AG04449 (cell line): ENCODE data around the gene SLIT3.

Source experiments
- CTCF ChIA-PET: fragments of 350-600 bp; formaldehyde crosslinking; extraction: SDS; loops from one replicate; lab custom pipeline; 2021; ENCODE audit warnings: antibody characterized with exemption; lab: Yijun Ruan, JAX
- POLR2A ChIA-PET: fragments of 400-600, 350-600 bp; formaldehyde crosslinking; extraction: SDS; loops from one replicate; lab custom pipeline; 2020; ENCODE audit warnings: antibody characterized with exemption, inconsistent platforms; lab: Yijun Ruan, JAX
- DNase-seq: peaks from one replicate; pipeline ENCODE4 v3.0.0-alpha.2; 2010; ENCODE audit warnings: low read depth, low spot score
- H3K4me3 ChIP-seq: 2 replicates; pipeline ENCODE4 v1.5.1; 2011; ENCODE audit warnings: low read depth, mild to moderate bottlenecking, control low read depth, low read length
- CTCF ChIP-seq: IDR thresholded peaks from one replicate; pipeline ENCODE4 v1.5.1; 2011; ENCODE audit warnings: mild to moderate bottlenecking, moderate library complexity, low read length, control low read depth, inconsistent platforms; ENCODE audit not compliant: insufficient read depth; ENCODE audit errors: missing control alignments

SLIT3 gene

GRCh38 chr5:168932400-168933189, 368.3 kb downstream of the SLIT3 start:
- H3K4me3 ChIP-seq: no peak overlapping the region
- no peak for DNase-seq
- TF ChIP-seq CTCF: no peak
- CTCF ChIA-PET: interaction anchor here (0.8 to 2.4 kb wide), 6 partner anchors 10 to 253 kb away, joined by 3 to 8 read pairs (median 4); no protein-coding TSS in a partner anchor
- POLR2A ChIA-PET: no interaction called here

DNA sequence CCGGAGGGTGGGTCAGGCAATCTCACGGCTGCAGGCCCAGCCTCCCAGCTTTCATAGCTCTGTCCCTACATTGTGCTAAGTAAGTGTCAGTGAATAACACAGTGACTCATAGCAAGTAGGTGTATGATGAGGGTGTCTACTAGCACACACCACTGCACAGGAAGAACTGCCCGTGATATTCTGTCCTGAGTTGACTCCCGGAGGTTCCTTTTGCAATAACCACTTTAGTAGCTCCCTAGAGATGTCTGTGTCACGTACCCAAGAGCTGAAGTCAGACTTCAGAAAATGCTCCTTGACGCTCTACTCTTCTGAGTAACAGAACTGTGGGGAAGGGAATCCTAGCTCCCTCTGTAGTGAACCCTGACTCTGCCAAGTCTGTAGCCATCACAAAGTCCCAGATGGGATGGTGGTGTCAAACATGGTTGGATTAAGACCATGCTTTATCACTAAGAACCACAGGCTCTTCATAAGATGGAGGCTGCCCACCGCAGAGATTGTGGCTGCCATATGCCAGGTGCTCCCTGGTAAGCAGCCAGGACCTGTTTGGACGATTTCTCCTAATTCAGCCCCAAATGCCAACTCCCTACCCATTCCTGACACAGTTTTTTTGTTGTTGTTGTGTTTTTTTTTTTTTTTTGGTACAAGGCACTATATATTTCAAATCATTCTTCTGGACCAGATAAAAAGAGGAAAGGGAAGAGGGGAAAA, 369.1 kb downstream of the SLIT3 start:
- H3K4me3 ChIP-seq: no peak overlapping the region
- ChIA-PET CTCF (interaction anchor here (1.4 kb wide), 1 partner anchor 224 kb away, joined by 3 read pairs; no protein-coding TSS in a partner anchor), POLR2A (no interaction called here)
- no peak for TF ChIP-seq CTCF
- DNase-seq: peak; percentile 80

DNA sequence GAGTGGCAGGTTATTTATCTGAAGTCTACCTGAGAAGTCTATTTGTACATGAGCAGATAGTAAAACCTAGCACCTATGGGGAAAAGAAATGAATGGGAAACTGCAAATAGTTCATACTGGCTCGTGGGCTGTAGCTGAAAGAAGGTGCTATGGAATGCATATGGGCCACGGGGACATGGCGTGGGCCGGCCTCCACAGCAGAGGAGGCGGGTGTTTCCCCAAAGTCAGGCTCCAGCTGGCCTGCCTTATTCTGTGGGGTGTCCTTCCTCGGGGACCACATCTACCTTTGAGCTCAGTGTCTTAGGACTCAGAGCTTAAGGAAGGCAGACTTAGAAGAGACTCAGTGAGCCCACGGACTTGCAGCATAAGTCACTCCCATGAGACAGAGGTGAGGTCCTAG, 371.3 kb downstream of the SLIT3 start:
- H3K4me3 ChIP-seq: no peak overlapping the region
- ChIA-PET POLR2A (no interaction called here), CTCF (interaction anchor here (0.9 to 1.3 kb wide), 3 partner anchors 9 to 374 kb away, joined by 3 to 4 read pairs (median 3); no protein-coding TSS in a partner anchor)
- DNase-seq: no peak
- no peak for TF ChIP-seq CTCF

GRCh38 chr5:168925160-168925559, 375.8 kb downstream of the SLIT3 start:
- CTCF ChIA-PET: interaction anchor here (1.4 kb wide), 1 partner anchor 17 kb away, joined by 4 read pairs; no protein-coding TSS in a partner anchor

DNA sequence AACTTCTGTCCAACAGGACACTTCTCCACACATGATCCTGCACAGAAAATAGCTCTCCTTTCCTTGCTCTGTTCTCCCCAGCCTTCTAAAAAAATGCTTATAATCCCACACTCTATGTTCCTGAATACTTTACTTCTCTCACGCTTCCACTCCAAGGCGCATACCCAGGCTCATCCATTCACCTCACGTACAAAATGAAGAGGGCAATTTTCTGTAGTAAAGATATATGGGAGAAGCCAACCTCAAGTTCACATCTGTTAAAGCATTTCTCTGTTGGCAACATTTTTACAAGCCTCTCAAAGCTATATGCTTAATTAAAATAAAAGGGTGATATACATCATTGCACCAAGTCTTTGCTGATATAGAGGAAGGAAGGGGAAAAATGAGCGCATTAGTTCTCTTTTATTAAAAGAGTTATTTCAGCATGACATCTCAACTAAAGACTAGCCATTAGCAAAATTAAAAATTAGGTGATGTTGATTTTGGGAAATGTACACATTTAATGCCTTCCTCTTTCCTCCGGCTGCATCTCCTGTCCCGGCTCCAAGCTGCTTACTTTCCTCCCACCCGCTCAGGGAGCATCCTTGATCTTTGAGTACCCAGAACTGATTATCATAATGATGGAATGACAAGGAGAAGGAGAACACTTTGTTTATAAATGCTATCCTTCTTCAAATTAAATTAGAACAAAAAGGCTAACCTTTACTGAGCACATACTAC, 379.6 kb downstream of the SLIT3 start:
- H3K4me3 ChIP-seq: no peak overlapping the region
- ChIA-PET CTCF (interaction anchor here (1.2 to 1.9 kb wide), 4 partner anchors 9 to 215 kb away, joined by 3 to 6 read pairs (median 4); no protein-coding TSS in a partner anchor), POLR2A (no interaction called here)
- DNase-seq: no peak
- no peak for TF ChIP-seq CTCF

More at GRCh38 chr5:168925160-168925559, 375.8 kb downstream of the SLIT3 start:
- DNase-seq: no peak
- POLR2A ChIA-PET: no interaction called here
- no peak overlapping the region for H3K4me3 ChIP-seq
- no peak for TF ChIP-seq CTCF
